Kidney capillary endothelial cell (primary cell): ENCODE measurements around the gene SAMD14.

Experiments used
- DNase-seq: peaks from one replicate; pipeline ENCODE4 v3.0.0-alpha.2; 2018; ENCODE audit warnings: low spot score

SAMD14 gene

DNA sequence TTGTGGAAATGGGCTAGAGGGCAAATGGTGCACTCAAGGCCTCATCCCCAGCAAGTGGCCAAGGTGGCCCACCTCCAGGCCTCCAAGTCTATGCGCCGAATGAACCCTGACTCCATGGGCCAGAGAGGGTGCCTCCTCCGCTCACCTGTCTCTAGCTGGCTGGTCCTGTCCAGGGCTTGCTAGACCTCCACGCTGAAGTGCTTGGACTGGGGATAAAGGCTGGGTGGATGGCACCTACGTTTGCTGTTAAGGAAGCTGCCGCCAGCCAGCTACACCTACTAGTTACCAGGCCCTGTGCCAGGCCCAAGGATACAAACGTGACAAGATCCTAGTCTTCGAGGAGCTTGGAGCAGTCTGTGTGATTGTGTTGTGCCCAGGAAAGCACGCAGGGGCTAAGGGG, 35.1 kb upstream of the SAMD14 start:
- no peak for DNase-seq

DNA sequence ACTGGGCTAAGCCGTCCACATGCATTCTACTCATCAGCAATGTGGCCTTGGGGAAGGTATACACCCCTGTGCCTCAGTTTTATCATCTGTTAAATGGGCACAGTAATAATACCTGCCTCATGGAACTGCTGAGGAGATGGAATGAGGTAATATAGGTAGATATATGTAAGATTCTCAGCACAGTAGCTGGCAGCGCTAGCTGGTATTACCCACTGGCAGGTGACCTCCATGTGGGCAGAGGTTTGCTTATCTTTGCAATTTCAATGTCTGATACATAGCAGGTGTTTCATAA, 34.7 kb upstream of the SAMD14 start:
- no peak for DNase-seq

DNA sequence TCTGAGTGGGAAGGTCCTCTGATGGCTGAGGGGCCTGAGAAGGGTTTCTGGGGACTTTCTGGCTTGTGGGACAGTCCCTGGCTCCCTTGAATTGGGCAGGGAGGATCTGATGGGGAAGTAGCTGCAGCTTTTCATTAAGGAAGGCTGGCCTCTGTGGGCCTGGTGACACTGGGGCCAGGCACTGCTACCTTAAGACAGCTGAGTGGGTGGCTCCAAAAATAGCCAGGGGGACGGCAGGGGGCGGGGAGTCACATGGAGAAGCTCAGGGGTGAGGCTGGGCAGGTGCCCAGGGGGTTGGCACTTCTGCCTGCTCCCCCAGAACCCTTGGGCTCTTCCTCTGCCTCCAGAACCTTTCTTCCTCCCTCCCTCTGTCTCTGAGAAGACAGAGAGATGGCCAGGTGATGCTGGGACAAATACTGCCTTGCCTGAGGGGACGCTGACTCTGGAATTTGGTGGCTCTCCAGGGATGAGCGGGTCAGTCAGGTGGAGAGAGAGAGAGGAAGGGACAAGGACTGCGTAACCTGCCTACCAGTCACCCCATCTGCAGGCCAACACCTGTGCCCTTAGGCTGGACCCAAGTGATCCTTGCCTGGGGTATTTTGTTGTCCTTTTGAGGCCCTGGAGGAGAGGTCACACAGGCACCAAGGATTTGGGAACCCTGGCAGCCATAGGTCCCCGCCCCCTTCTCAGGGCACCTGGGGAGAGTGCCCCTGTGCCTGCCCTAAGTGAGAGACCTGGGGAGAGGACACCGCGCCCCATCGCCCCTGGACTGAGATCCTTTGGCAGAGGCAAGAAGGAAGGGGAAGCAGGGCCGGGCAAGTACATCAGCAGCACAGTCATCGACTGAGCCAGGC, 34.1 kb upstream of the SAMD14 start:
- DNase-seq = no peak

DNA sequence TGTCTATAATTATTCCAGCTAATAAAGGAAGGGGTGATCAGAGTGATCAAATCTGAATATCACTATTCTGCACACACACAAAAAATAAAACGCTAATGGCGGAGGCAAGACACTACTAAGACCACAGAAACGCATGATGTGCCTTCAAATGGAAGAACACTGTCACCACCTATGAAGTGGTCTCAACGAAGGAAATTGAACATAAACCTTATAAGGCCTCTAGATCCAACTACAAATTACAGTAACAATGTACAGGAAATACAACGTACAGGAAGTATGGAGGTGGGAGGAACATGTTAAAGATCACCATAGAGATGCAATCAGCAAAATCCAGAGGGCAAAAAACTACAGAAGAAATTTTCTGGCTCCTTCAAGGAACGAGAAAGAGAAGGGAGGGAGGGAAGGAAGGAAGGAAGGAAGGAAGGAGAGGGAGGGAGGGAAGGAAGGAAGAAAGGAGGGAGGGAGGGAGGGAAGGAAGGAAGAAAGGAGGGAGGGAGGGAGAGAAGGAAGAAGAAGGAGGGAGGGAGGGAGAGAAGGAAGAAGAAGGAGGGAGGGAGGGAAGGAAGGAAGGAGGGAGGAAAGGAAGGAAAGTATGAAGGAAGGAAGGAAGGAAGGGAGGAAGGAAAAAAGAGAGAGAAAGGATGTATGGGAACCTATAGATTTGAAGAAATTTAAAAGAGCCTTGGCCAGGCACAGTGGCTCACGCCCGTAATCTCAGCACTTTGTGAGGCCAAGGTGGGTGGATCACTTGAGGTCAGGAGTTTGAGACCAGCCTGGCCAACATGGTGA, 32.7 kb upstream of the SAMD14 start:
- no peak for DNase-seq

DNA sequence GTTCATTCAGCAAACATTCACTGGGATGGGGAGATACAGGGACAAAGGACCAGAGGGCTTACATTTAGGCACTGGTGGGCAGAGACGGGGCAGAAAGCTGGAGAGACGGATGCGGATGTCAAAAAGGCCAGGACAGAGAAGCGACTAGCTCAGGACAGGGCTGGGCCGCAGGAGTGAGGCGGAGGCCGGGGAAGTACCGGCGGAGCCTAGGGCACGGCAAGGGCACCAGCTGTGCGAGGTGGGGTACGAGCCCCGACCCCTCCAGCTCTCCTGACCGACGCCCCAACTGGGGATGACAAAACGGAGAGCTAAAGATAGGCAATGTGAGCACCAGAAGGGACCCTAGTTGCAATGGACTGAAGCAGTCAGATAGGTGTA, 31.9 kb upstream of the SAMD14 start:
- DNase-seq = no peak

DNA sequence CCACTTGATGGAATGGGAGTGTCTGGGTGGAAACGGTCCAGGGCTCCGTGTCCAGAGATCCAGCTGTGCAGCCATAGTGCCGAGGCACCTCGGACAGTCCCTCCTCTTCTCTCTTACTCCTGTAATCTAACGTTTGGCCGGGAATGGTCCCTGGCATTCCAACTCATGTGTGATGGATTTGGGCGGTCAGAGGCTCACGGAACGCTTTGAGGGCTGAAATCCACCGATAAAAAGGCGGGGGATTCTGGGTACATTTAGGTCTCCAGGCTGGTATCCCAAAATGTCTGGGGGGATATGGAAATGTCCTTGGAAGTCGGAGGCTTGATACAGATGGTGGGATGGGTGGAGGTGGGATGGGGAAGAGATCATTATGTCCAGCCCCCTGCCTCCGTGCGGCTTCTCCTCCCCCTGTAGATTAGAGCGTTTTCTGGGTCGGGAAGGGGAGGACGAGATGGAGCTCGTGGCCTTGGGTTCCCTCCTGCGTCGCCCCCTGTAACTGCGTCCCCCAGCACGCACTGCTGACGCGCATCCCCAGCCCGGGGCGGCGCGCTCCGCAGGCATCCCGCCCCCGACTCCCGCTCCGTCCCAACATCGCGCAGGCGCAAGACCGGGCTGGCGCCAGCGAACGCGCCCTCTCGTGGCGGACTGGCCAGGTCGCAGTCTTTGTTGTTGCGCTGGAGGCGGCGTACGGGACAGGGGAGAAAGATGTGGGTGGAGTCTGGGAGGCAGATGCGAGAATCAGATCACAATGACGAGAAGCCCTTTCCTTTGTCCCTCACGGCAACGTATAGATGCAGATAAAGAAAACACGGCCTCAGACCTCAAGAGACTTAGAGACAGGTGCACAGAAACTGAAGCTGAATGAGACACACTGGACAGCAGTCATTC, 31.3 kb upstream of the SAMD14 start:
- DNase-seq = peak; percentile 92

DNA sequence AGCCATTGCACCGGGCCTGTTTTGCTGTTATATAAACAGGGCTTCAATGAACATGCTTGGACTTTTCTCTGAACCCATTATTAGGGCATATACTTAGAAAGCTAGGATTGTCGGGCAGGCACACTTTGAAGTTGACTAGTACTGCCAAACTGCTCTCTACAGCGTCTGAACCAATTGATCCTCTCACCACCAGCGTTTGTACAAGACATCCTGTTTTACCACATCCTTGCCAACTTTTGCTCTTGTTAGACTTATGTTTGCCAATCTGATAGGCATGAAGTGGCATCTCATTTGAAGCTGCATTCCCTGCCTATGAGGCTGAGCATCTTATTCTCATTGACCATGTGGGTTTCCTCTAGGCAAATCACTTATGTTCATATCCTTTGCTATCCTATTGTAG, 27.9 kb upstream of the SAMD14 start:
- no peak for DNase-seq

DNA sequence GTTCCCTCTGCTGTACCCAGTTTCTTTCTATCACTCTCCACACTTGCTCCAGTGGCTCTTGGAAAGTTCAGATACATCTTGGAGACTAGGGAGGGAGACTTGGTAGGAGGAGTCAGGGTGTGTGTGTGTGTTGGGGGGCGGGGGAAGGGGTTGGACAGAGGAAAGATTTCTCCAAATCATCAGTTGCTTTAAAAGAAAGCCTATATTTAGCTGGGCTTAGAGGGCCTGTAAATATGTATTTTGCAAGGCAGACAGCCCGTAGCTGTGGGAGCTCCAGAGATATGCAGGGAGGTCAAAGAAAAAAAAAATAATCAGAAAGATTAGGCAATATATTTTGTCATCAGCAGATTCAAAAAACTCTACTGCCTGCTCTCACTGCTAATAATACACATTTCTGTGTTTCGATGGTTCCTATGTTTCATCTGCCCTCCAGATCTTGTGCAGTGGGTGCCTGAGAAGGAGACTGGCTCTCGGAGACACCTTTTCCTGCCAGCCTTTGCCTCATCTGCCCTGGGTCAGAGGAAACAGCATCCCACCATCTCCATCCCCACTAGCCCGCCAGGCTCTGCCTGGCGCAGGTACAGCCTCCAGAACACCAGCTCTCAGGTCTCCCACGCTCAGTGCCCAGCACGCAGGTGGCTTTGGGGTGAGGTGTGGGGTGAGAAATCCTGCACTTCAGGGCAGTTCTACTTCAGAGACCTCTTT, 25.3 kb upstream of the SAMD14 start:
- no peak for DNase-seq

DNA sequence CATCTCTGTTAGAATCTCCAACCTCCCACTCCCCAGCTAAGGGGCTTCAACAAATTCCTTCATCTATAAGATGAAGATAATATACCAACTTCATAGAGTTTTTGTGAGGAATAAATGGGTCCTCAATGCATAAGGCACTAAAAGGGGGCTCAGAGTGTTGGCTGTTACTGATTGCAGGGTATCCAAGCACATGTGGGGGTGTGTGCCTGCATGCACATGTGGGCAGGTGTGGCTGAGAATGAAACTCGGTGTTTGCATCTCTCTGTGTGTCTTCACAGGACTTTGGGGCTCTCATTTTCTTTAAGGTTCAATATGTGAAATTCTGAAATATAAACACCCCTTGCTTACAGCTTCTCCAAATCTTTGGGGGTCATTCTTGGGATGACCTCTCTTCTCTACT, 24.6 kb upstream of the SAMD14 start:
- DNase-seq = no peak

DNA sequence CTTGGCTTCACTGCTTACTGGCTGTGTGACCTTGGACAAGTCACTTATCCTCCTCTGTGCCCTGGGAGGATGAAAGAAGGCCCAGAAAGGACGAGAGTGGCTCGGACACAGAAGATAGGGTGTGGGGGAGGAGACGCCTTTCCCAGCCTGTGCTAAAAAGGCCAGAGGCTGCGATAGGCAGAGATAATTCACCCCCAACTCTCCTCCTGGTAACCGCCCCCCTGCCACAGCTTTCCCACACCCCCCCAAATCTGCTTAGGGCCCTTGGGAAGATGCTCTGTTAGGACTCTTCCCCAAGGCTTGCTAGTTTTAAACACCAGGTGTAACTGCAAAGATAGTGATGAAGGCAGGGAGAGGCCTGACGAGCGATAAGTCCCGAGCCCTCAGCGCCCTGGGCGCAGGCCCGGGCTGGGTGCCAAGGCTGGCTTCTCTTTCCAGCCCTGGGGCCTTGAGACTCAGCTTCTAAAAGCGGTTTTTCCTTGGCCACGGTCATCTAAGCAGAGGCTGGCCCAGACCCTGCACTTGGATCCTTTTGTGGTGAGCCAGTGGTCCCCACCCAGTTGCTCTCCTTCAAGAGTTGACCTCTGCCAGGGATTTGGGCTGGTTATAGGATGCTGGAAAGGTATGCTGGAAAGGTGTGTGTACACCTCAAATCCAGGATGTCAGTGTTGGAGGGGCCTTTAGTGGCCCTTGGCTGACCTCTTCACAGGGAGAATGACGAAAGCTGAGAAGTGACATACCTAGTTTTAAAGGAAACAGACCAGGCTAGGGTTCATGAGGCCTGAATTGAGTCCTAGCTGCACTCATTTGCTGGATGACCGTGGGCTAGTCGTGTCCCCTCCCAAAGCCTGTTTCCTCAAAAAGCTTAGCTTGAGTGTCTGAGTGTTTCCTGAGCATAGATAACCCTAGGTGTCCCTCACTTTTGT, 24.0 kb upstream of the SAMD14 start:
- DNase-seq = no peak

DNA sequence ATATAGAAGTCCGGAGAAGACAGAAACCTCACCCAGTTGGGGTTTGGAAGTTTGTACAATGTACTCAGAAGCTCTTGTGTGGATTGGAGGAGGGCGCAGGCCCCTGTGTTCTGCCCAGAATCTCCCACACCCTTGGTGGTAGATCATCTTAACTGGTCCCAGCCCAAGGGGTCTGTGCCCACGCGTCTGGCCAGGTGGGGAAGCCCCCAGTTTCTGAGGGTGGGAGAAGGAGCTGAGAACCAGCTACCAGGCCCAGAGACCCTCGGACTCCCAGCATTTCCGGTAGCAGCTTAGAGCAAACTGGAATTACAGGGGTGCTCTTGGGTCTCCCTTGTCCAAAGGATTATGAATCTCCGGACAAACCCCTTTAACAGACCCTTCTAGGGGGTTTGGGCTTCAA, 22.8 kb upstream of the SAMD14 start:
- DNase-seq = no peak

DNA sequence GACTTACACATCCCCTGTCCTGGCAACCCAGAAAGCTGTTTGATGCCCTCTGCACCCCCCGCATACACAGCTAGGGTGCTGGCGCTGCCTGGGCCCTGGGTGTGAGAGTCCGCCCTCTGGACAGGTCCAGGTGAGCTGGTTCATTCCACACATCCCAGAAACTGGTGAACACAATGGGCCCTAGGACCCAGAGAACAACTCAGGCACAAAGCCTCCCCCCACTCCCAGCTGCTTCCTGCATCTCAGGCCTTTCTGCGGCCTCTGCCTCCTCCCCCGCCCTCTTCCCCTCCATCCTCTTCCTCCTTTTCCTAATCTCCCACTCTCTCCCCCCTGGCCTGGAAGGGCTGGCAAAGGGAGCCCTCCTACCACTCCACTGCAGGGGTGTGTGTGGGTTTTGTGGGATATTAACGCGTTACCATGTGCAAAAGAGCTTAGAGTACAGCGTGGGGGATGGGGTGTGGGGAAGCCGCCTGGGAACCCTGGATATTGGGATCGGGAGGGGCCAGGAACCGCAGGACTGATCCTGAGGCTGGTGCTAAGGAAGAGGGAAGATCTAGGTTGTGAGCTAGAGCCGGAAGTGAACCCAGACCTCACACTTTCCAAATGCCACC, 22.1 kb upstream of the SAMD14 start:
- peak; percentile 86 for DNase-seq

DNA sequence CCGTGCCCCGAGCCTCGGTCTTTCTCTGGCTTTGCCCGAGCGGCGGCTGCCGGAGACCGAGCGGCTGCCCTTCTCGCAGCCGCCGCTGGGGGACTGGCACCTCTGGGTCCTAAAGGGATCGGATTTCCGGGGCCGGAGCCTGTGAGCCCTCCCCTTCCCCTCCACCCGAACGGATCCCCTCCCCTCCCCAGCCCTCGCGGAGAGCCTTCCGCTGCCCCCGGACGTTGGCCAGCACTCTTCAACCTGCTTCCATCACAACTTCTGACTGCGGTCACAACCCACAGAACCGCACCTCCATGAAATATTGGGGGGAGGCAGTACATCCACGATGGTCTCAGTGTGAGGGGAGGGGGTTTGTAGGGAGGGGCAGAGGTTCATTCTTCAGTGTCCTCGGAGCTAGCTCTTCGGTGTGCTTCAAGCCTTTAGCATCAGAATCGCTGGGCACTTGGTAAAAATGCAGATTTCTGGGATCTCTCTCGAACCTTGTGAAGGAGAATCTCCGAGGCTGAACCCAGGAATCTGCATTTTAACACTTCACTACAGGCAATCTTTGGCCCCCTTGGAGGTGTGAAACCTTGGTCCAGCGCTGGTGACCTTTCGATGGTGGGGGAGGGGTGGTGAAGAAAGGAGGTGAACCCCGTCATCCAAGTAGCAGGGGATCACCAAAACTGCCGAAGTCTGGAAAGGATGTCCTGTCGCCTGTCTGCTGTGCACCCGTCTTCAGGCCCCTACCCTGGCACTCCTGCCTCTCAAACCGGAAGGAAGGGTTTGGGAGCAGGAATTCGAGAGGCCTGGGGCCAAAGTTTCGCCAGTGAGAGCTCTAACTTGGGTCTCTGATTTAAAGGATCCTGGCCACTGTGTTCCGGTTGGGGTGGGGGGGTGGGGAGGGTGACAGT, 21.3 kb upstream of the SAMD14 start:
- DNase-seq = peak; percentile 81

DNA sequence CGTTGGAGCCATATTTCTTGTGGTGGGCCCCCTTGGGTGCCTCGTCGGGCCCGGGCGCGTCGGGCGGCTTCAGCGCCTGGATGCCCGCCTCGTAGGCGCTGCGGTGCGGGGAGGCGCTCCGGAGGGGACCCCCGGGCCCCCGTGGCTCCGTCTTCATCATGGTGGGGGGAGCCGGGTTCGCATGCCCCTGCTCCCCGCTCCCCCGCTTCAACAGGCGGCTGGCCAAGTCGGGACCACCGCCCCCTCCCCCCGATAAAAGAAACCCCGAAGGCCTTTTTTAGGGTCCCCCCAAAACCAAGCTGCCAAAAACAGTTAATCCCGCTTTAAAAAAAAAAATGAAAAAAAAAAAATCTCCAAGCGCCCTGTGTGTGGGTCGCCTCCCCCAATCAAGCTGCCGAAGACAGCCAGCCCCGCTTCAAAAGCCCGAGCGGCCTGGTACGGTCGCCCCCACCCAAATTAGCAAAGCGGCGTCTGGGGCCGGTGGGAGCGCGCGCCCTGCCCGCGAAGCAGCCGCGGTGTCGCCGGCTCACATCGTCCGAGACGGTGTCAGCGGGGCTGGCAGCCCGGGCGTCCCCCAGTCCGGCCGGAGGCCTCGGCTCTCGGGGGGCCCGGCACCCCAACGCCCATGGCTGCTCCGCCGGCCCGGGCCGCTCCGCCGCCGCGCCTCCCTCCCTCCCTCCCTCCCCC, 20.5 kb upstream of the SAMD14 start, which contains the start of gene PPP1R9B:
Gene PPP1R9B (minus strand): TSS at position 324 of the 687 bp plus-strand sequence. CDS start 164 bp downstream, at position 160.
- DNase-seq = no peak

DNA sequence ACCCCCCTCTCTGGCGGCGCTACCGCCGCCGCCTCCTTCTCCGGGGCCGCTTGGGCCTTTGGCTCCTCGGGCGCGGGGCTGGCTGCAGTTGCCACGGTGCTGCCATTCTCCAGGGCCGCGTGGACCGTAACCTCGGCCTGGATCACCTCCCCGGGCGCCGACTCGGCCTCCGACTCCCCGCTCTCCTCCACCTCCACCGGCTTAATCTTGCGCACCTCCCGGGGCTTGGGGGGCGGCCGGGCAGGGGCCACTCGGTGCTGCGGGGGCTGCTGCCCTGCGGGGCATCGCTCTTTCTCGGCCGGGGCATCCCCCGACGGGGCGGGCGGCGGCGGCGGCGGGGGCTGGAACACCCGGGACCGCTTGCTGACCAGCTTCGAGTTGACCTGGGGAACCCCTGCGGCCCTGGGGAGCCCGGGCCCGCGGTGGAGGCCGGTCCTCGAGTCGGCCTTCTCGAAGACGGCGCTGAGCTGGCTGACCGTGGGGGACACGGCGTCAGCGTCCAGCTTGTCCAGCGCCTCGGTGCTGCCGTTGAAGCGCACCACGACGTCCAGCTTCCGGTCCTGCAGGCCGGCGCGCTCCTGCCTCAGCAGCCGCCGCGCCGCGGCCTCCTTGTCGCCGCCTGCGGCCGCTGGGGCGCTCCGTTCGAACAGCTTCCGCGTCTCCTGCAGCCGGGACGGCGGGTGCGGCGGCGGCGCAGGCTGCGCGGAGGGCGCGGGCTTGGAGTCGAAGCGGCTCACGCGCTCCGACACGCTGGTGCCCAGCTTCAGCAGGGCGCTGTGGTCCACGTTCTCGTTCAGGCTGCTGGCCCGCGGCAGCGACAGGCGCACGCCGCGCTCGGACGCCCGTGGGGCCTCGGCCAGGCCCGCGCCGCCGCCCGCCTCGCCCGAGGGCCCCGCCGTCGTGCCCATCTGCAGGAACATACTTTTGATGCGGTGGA, 19.7 kb upstream of the SAMD14 start:
- no peak for DNase-seq

DNA sequence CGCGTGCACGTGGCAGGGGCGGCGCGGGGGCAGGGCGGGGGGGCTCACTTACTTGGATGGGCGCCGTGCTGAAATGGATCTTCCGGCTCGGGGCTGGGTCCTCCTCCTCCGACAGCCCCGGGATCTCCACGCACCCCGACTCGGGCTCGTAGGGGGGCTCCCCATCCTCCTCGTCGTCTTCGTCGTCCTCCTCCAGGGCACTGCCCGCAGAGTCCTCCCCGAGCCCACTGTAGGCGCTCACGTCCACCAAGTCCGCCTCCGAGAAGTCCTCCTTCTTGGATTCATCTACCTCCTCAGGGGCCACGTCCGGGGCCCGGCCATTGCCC, 19.1 kb upstream of the SAMD14 start:
- DNase-seq = no peak

DNA sequence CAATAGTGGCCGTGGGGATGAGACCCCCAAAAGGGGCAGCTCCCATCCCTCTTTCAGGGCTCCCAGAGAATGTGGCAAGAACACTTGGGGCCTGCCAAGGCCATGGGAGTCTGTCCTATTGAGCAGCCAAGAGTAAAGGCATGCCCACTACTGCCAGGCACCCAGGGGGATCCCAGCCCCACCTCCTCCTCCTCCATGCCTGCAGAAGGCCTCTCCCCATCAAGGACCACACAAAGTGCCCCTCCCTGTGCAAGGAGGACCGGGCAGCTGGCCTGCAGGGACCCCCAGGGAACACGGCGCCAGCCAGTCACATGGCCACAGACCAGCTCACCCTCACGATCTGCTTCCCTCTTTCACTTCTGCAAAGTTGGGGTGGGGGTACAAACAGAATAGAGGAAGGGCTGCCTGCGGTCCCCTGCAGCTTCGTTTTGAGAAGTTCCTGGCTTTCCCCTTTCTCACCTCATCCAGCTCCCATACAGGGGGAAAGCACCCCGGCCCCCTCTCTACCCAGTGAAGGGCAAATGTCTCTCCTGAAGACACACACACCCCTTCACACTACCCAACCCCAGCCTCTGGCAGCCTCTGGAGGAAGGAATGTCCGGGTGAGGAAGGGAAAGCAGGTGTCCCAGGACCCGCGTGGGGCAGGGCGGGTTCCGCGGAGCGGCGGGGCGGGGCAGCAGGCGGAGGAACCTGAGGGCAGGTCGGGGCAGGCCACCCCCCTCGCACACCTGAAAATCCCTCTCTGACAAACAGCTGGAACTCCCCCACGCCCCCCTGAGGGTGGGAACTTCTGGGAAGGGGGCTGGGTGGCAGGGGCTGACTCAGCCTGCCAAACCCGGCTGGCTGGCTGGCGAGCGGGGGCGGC, 18.5 kb upstream of the SAMD14 start:
- no peak for DNase-seq
